ENCODE data around the gene CPEB4.

The CPEB4 gene

GRCh38 chr5:173925449-173926071 is 37.4 kb downstream of the CPEB4 start:
- H3K9ac ChIP-seq (ENCODE audit: low read length), result no peak overlapping the region
- H3K36me3 ChIP-seq (replicated peaks; ENCODE audit: low read depth, low read length), result no peaks in the 10 kb centered on the region
- H3K4me3 ChIP-seq (ENCODE audit: low read length), result no peak overlapping the region
- no peak overlapping the region for H2AFZ ChIP-seq (ENCODE audit: low read depth, low read length)
- H4K20me1 ChIP-seq (ENCODE audit: insufficient read depth, low read length), result no peaks in the 10 kb centered on the region
- no peaks in the 10 kb centered on the region for H3K79me2 ChIP-seq (ENCODE audit: low read length)
- TF ChIP-seq EZH2phosphoT487 (IDR thresholded peaks at IDR 0.05; ENCODE audit: low read depth) (no peak), CTCF (IDR thresholded peaks at IDR 0.05; ENCODE audit: low read depth, low read length) (peak; percentile 82)
- H3K27ac ChIP-seq (ENCODE audit: low read length), result no peak overlapping the region
- H3K4me1 ChIP-seq (ENCODE audit: low read length), result peaks cover 14% of the 10 kb centered on the region
- H3K27me3 ChIP-seq (ENCODE audit: low read depth, low read length), result no peaks in the 10 kb centered on the region
- H3K4me2 ChIP-seq (ENCODE audit: low read length), result no peak overlapping the region
- H3K9me3 ChIP-seq (ENCODE audit: insufficient read depth, low read length), result no peaks in the 10 kb centered on the region

- no peaks in the 10 kb centered on the region for H3K36me3 ChIP-seq (replicated peaks; ENCODE audit: low read depth, low read length)
- no peak overlapping the region for H2AFZ ChIP-seq (ENCODE audit: low read depth, low read length)
- H3K27me3 ChIP-seq (ENCODE audit: low read depth, low read length), result no peaks in the 10 kb centered on the region
- H3K9ac ChIP-seq (ENCODE audit: low read length), result no peak overlapping the region
- H3K79me2 ChIP-seq (ENCODE audit: low read length), result no peaks in the 10 kb centered on the region
- H3K4me3 ChIP-seq (ENCODE audit: low read length), result no peak overlapping the region
- no peak for TF ChIP-seq CTCF (IDR thresholded peaks at IDR 0.05; ENCODE audit: low read depth, low read length)
- no peak for TF ChIP-seq EZH2phosphoT487 (IDR thresholded peaks at IDR 0.05; ENCODE audit: low read depth)
- H3K4me1 ChIP-seq (ENCODE audit: low read length), result peaks cover 14% of the 10 kb centered on the region
- no peaks in the 10 kb centered on the region for H3K9me3 ChIP-seq (ENCODE audit: insufficient read depth, low read length)
- H3K4me2 ChIP-seq (ENCODE audit: low read length), result no peak overlapping the region
- no peaks in the 10 kb centered on the region for H4K20me1 ChIP-seq (ENCODE audit: insufficient read depth, low read length)
- no peak overlapping the region for H3K27ac ChIP-seq (ENCODE audit: low read length)
These were observed 38.2 kb downstream of the CPEB4 start for GRCh38 chr5:173926359-173926758.

- H3K27ac ChIP-seq (ENCODE audit: low read length), result no peak overlapping the region
- no peaks in the 10 kb centered on the region for H3K79me2 ChIP-seq (ENCODE audit: low read length)
- H3K36me3 ChIP-seq (replicated peaks; ENCODE audit: low read depth, low read length), result no peaks in the 10 kb centered on the region
These were observed 40.9 kb downstream of the CPEB4 start for GRCh38 chr5:173928871-173929574.

More at GRCh38 chr5:173928871-173929574, 40.9 kb downstream of the CPEB4 start:
- peaks cover 14% of the 10 kb centered on the region for H3K4me1 ChIP-seq (ENCODE audit: low read length)
- no peak overlapping the region for H2AFZ ChIP-seq (ENCODE audit: low read depth, low read length)
- no peaks in the 10 kb centered on the region for H3K27me3 ChIP-seq (ENCODE audit: low read depth, low read length)
- no peaks in the 10 kb centered on the region for H3K9me3 ChIP-seq (ENCODE audit: insufficient read depth, low read length)
- no peak overlapping the region for H3K4me2 ChIP-seq (ENCODE audit: low read length)
- H4K20me1 ChIP-seq (ENCODE audit: insufficient read depth, low read length), result no peaks in the 10 kb centered on the region
- no peak overlapping the region for H3K4me3 ChIP-seq (ENCODE audit: low read length)
- TF ChIP-seq EZH2phosphoT487 (IDR thresholded peaks at IDR 0.05; ENCODE audit: low read depth), result no peak
- TF ChIP-seq CTCF (IDR thresholded peaks at IDR 0.05; ENCODE audit: low read depth, low read length), result no peak
- no peak overlapping the region for H3K9ac ChIP-seq (ENCODE audit: low read length)

All from OCI-LY3 (cell line).